ENCODE measurements around the gene TRIM66. TPM values are rescaled to one million over a fixed set of nuclear protein-coding genes. Genes with fewer than 3 reads are reported as not detected.

Gene TRIM66
- total RNA-seq, 1 experiment from 2014 or later = 2.1 TPM

- Histone ChIP-seq H4K8ac (replicated peaks; ENCODE audit: insufficient read length, low read depth, low read length) (no peak overlapping the region), H2BK120ac (ENCODE audit: low read depth, low read length, poor library complexity, severe bottlenecking) (no peak overlapping the region), H3K4me1 (ENCODE audit: insufficient read depth, low read length) (no peaks in the 10 kb centered on the region), H3K56ac (ENCODE audit: insufficient read length, low read depth, low read length) (no peak overlapping the region), H3K27ac (ENCODE audit: insufficient read length, low read depth, low read length) (no peak overlapping the region), H4K91ac (ENCODE audit: insufficient read length, low read depth, low read length) (no peak overlapping the region), H3T11ph (ENCODE audit: low read length) (no peak overlapping the region), H3K79me1 (ENCODE audit: insufficient read depth, low read depth, low read length, poor library complexity, severe bottlenecking) (no peaks in the 10 kb centered on the region), H3K14ac (ENCODE audit: insufficient read depth, low read length) (no peak overlapping the region), H3K79me2 (ENCODE audit: insufficient read depth, low read length) (no peaks in the 10 kb centered on the region), H3K4me2 (ENCODE audit: insufficient read depth, insufficient read length, low read length) (no peak overlapping the region), H2BK12ac (ENCODE audit: insufficient read length, low read depth, low read length) (no peak overlapping the region), H3K4ac (ENCODE audit: low read depth, low read length) (no peak overlapping the region), H3K23ac (ENCODE audit: insufficient read length, low read depth, low read length) (no peak overlapping the region), H2BK20ac (ENCODE audit: low read depth, low read length, poor library complexity, severe bottlenecking) (no peak overlapping the region), H3K9ac (ENCODE audit: extremely low read depth, insufficient read length, low read length) (no peak overlapping the region), H2BK5ac (ENCODE audit: insufficient read length, low read length) (no peak overlapping the region), H4K20me1 (ENCODE audit: control insufficient read depth, insufficient read depth, insufficient read length) (no peaks in the 10 kb centered on the region), H2AK5ac (ENCODE audit: insufficient read length, low read length) (no peak overlapping the region), H2AFZ (ENCODE audit: low read length) (no peak overlapping the region), H4K5ac (ENCODE audit: insufficient read length, low read depth, low read length) (no peak overlapping the region), H3K9me3 (ENCODE audit: control insufficient read depth, low read depth, low read length) (no peaks in the 10 kb centered on the region), H3K18ac (ENCODE audit: insufficient read length, low read depth, low read length) (no peak overlapping the region), H3K23me2 (ENCODE audit: insufficient read length, low read depth, low read length, poor library complexity, severe bottlenecking) (no peaks in the 10 kb centered on the region), H3K27me3 (ENCODE audit: insufficient read depth, low read length) (no peaks in the 10 kb centered on the region), H2BK15ac (ENCODE audit: low read depth, low read length) (no peak overlapping the region)
- no peak for DNase-seq
- TF ChIP-seq, protein P1, sequence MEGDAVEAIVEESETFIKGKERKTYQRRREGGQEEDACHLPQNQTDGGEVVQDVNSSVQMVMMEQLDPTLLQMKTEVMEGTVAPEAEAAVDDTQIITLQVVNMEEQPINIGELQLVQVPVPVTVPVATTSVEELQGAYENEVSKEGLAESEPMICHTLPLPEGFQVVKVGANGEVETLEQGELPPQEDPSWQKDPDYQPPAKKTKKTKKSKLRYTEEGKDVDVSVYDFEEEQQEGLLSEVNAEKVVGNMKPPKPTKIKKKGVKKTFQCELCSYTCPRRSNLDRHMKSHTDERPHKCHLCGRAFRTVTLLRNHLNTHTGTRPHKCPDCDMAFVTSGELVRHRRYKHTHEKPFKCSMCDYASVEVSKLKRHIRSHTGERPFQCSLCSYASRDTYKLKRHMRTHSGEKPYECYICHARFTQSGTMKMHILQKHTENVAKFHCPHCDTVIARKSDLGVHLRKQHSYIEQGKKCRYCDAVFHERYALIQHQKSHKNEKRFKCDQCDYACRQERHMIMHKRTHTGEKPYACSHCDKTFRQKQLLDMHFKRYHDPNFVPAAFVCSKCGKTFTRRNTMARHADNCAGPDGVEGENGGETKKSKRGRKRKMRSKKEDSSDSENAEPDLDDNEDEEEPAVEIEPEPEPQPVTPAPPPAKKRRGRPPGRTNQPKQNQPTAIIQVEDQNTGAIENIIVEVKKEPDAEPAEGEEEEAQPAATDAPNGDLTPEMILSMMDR (conservative IDR thresholded peaks at IDR 0.05) = no peak
- Mint-ChIP-seq H3K27me3 (ENCODE audit: low read depth) (no peaks in the 10 kb centered on the region), H3K36me3 (ENCODE audit: insufficient read depth in 1 of 3, low read depth in 3 of 3) (peaks cover 3 to 9% (median 8%) of the 10 kb centered on the region in 3 experiments; a peak in 5 of 7 replicates), H3K4me1 (no peaks in the 10 kb centered on the region), H3K27ac (no peak overlapping the region; a peak in 1 of 7 replicates), H3K4me3 (no peak overlapping the region), H3K9me3 (peaks cover 0 to 3% of the 10 kb centered on the region in 2 experiments; a peak in 1 of 5 replicates)
- WGBS (ENCODE audit: extremely low coverage, insufficient read length, low lambda C conversion rate) = no CpG with 5 or more reads among the region's 6 CpGs
Observed at GRCh38 chr11:8631395-8632118, 50.9 kb downstream of the TRIM66 start.
